HL-60 (cell line): Measurements from ENCODE around the gene ANKRD17.

ENCODE experiments used
- DNase-seq, 2 experiments: peaks; one replicate each; pipeline ENCODE4 v3.0.0-alpha.2; 2010 to 2020; ENCODE audit warnings: low read depth in 1 of 2, low spot score in 1 of 2
- H3K27ac ChIP-seq: fragments of 250-450 bp; sonication (Bioruptor Pico); replicated peaks from 2 replicates; pipeline ENCODE4 v1.5.1; 2020; ENCODE audit warnings: mild to moderate bottlenecking, moderate library complexity
- H3K27me3 ChIP-seq: fragments of 250-450 bp; sonication (Bioruptor Pico); 2 replicates; pipeline ENCODE4 v1.5.1; 2021; ENCODE audit warnings: mild to moderate bottlenecking, moderate library complexity; ENCODE audit not compliant: insufficient read depth, poor library complexity, severe bottlenecking
- H3K4me3 ChIP-seq: replicated peaks from 2 replicates; pipeline ENCODE4 v1.5.1; 2011; ENCODE audit warnings: mild to moderate bottlenecking, control low read depth, low read length; ENCODE audit not compliant: insufficient read depth
- CTCF ChIP-seq: IDR thresholded peaks from one replicate; pipeline ENCODE4 v1.5.1; 2011; ENCODE audit warnings: low read length, control low read depth, inconsistent platforms; ENCODE audit not compliant: insufficient read depth
- GABPA ChIP-seq: IDR thresholded peaks from 2 replicates; pipeline ENCODE4 v1.6.1; 2012; ENCODE audit warnings: low read depth
- POLR2AphosphoS5 ChIP-seq: IDR thresholded peaks from 2 replicates; pipeline ENCODE4 v1.6.1; 2012; ENCODE audit warnings: low read depth
- REST ChIP-seq: IDR thresholded peaks from 2 replicates; pipeline ENCODE4 v1.6.1; 2012; ENCODE audit warnings: low read depth; ENCODE audit not compliant: insufficient replicate concordance
- SPI1 ChIP-seq: IDR thresholded peaks from 2 replicates; pipeline ENCODE4 v1.6.1; 2012; ENCODE audit warnings: low read depth, mild to moderate bottlenecking, borderline replicate concordance

Gene ANKRD17

GRCh38 chr4:73189274-73189810 lies 69.3 kb downstream of the ANKRD17 start:
- TF ChIP-seq REST, result no peak
- no peak for TF ChIP-seq POLR2AphosphoS5
- TF ChIP-seq CTCF, result no peak
- no peak for TF ChIP-seq SPI1
- TF ChIP-seq GABPA, result no peak
- no peak for DNase-seq
- Histone ChIP-seq H3K27ac (no peak overlapping the region), H3K4me3 (no peak overlapping the region), H3K27me3 (no peaks in the 10 kb centered on the region)

DNA sequence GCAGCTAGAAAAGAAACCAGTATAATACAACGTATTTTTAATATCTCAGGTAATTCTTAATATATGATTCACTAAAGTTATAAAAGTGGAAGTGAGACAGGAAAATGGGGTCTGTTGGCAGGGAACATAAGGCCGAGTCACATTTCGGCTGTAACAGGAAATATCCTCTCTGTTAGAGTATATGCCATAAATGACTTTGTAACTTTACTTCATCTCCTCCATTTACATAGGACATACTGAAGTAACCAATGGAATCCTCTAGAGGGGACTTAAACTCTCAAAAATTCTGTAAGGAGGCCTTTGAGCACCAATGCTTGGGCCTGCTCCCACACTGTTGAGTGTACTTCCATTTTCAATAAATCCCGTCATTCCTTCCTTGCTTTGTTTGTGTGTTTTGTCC lies 71.3 kb downstream of the ANKRD17 start:
- Histone ChIP-seq H3K27ac (no peak overlapping the region), H3K4me3 (no peak overlapping the region), H3K27me3 (no peaks in the 10 kb centered on the region)
- TF ChIP-seq GABPA (no peak), CTCF (no peak), SPI1 (no peak), POLR2AphosphoS5 (no peak), REST (no peak)
- DNase-seq, result no peak

- DNase-seq, result no peak
- no peak for TF ChIP-seq REST
- TF ChIP-seq CTCF, result no peak
- TF ChIP-seq POLR2AphosphoS5, result no peak
- TF ChIP-seq GABPA, result no peak
- TF ChIP-seq SPI1, result no peak
- Histone ChIP-seq H3K27ac (no peak overlapping the region), H3K27me3 (no peaks in the 10 kb centered on the region), H3K4me3 (no peak overlapping the region)
These were observed 72.7 kb downstream of the ANKRD17 start for GRCh38 chr4:73185903-73186302.
